Prostate gland (tissue), 2 donors: ENCODE data around the gene UXS1. TPM values are rescaled to one million over a fixed set of nuclear protein-coding genes. Genes with fewer than 3 reads are reported as not detected.

ENCODE experiments used
- DNase-seq: peaks from one replicate; pipeline ENCODE4 v3.0.0-alpha.2; 2019; ENCODE audit warnings: low spot score
- H3K27ac ChIP-seq, 2 donors: fragments of 200-600 bp; sonication (generic); 2 replicates each; pipeline ENCODE4 v1.5.1; 2017 to 2019
- H3K27me3 ChIP-seq: fragments of 200-600 bp; sonication (generic); replicated peaks from 2 replicates; pipeline ENCODE4 v1.5.1; 2019; ENCODE audit not compliant: insufficient read depth
- H3K36me3 ChIP-seq, 2 donors: fragments of 200-600 bp; sonication (generic); 1 replicate in 1 of 2; 2 replicates in 1 of 2; pipeline versions ENCODE4 v1.5.1 to v1.8.1; 2017 to 2019
- H3K4me1 ChIP-seq: fragments of 200-600 bp; sonication (generic); replicated peaks from 2 replicates; pipeline ENCODE4 v1.5.1; 2019
- H3K4me3 ChIP-seq, 2 donors: fragments of 200-600 bp; sonication (generic); 2 replicates each; pipeline ENCODE4 v1.5.1; 2017 to 2019
- H3K9me3 ChIP-seq: fragments of 200-600 bp; sonication (generic); 2 replicates; pipeline ENCODE4 v1.5.1; 2017
- POLR2A ChIP-seq: fragments of 450-650 bp; IDR thresholded peaks from one replicate; pipeline ENCODE4 v1.6.1; 2016; ENCODE audit warnings: antibody characterized with exemption, mild to moderate bottlenecking
- POLR2AphosphoS5 ChIP-seq: sonication (generic); formaldehyde crosslinking; IDR thresholded peaks from one replicate; pipeline ENCODE4 v1.6.1; 2017; ENCODE audit warnings: antibody characterized with exemption
- WGBS: methylation state at CpG from one replicate; pipeline ENCODE4 v1.1.5; 2018; 5-methylcytosine and 5-hydroxymethylcytosine counted together
- intact Hi-C: fragments of 100-400 bp; cut with DNase I; formaldehyde crosslinking; loops from one replicate; pipeline ENCODE4 v1.14.2; 2022
- total RNA-seq, 2 donors: library from RNA; depleted of rRNA; stranded (reverse); fragments of >200 nt; gene quantifications; one replicate each; pipeline ENCODE4 v1.1.0, GENCODE V29; 2016
- TF ChIP-seq, protein P1 (sequence below), 4 experiments: fragments of 200-600 bp in 2 of 4; fragments of 450-650 bp in 2 of 4; sonication (generic) in 2 of 4; IDR thresholded peaks; 1 replicate in 3 of 4; 2 replicates in 1 of 4; pipeline ENCODE4 v1.5.1; 2016 to 2019; ENCODE audit warnings: antibody characterized with exemption in 4 of 4, mild to moderate bottlenecking in 2 of 4, moderate library complexity in 2 of 4

The UXS1 gene
- total RNA-seq, 2 donors from 2014 or later = 30.7 to 54.8 TPM

DNA sequence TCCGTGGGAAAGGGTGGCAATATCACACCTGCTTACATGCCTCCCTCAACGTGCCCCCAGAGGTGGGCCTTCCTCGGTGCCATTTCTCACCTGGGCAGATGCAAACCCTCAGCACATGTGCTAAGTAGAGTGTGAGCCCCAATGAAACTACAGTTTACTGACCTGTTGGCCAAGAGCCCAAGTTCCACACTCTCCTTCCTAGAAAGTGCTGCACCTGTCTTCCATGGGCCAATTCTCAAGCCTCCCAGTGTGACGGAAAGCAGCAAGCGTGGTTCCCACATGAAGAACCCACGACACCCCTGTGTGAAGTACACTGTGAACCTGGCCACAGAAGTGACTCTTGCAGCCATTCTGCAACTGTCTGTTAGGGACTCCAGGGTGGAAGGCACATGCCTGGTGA lies 73.7 kb downstream of the UXS1 start:
- no peak overlapping the region for H3K27ac ChIP-seq
- no peaks in the 10 kb centered on the region for H3K4me1 ChIP-seq
- H3K27me3 ChIP-seq = no peaks in the 10 kb centered on the region
- H3K9me3 ChIP-seq = no peaks in the 10 kb centered on the region
- intact Hi-C loops = no loop called here
- no peak for TF ChIP-seq POLR2AphosphoS5
- TF ChIP-seq POLR2A = no peak
- TF ChIP-seq, protein P1, sequence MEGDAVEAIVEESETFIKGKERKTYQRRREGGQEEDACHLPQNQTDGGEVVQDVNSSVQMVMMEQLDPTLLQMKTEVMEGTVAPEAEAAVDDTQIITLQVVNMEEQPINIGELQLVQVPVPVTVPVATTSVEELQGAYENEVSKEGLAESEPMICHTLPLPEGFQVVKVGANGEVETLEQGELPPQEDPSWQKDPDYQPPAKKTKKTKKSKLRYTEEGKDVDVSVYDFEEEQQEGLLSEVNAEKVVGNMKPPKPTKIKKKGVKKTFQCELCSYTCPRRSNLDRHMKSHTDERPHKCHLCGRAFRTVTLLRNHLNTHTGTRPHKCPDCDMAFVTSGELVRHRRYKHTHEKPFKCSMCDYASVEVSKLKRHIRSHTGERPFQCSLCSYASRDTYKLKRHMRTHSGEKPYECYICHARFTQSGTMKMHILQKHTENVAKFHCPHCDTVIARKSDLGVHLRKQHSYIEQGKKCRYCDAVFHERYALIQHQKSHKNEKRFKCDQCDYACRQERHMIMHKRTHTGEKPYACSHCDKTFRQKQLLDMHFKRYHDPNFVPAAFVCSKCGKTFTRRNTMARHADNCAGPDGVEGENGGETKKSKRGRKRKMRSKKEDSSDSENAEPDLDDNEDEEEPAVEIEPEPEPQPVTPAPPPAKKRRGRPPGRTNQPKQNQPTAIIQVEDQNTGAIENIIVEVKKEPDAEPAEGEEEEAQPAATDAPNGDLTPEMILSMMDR (IDR thresholded peaks at IDR 0.05) = no peak
- DNase-seq = no peak
- peaks cover 0 to 5% of the 10 kb centered on the region in 2 donors for H3K36me3 ChIP-seq
- WGBS = 84% methylated on average over 6 of the region's 6 CpGs
- H3K4me3 ChIP-seq = no peak overlapping the region

DNA sequence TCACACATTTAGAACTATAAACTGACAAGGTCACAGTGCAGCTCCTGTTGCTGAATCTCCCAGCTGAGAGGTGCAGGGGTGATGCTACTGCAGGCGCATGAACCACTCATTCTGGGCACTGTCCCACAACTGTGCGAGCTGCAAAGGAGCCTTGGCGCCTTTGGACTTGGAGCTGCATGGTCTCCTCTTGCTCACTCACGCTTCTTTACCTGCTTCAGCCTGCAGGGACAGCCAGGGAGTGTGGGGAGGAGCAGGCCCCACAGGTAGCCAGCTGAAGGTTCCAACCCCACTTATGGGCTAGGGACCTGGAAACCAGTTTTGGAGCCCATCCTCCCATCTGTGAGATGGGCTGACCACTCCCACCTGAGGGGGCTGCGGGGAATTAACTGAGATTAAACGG lies 75.0 kb downstream of the UXS1 start:
- Histone ChIP-seq H3K27me3 (no peaks in the 10 kb centered on the region), H3K4me1 (no peaks in the 10 kb centered on the region), H3K36me3 (peaks cover 0 to 5% of the 10 kb centered on the region in 2 donors), H3K27ac (no peak overlapping the region), H3K9me3 (no peaks in the 10 kb centered on the region), H3K4me3 (no peak overlapping the region)
- DNase-seq = no peak
- intact Hi-C loops = no loop called here
- TF ChIP-seq, protein P1 (IDR thresholded peaks at IDR 0.05) = no peak
- TF ChIP-seq POLR2AphosphoS5 (no peak), POLR2A (no peak)
- WGBS = 85% methylated on average over 6 of the region's 6 CpGs

DNA sequence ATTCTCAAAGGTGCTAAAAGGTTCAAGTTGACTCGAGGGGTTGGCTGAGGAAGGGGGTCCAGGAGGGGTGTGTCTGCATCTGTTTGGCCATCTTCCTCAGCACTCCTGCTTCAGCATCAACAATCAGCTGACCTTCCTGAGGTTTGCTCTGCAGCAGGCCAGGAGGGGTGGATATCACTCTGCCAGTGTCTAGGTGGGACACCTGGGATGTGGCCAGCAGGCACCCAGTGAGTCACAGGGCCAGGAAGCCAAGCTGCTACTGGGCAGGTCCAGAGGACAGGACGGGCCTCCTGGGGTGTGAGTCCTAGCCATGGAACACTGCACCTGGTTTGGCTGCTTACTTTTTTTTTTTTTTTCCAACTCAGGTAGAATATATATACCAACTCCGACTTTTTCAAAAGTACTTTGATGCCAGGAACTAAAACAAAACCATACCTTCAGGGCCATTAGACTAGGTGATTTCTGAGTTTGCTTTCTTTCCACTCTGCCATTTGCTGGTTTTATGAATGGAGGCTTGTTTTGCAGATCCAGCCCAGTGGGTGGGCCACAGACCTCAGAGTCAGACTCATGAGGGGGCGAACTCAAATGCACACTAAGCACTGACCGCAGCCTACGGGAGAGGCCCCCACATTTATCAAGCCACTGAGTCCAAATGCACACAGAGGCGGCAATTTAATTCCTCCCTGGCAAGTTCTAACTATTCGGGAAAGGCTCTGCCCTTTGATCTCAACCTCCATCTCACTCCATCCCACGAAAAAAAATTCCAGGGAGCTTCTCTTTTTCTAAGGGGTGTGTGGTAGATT lies 76.0 kb downstream of the UXS1 start:
- Histone ChIP-seq H3K4me3 (no peak overlapping the region), H3K4me1 (no peaks in the 10 kb centered on the region), H3K36me3 (peaks cover 0 to 5% of the 10 kb centered on the region in 2 donors), H3K9me3 (no peaks in the 10 kb centered on the region), H3K27ac (no peak overlapping the region), H3K27me3 (no peaks in the 10 kb centered on the region)
- intact Hi-C loops = no loop called here
- TF ChIP-seq POLR2A (no peak), POLR2AphosphoS5 (no peak)
- TF ChIP-seq, protein P1 (IDR thresholded peaks at IDR 0.05) = no peak
- DNase-seq = no peak
- WGBS = 66% methylated on average over 9 of the region's 9 CpGs

DNA sequence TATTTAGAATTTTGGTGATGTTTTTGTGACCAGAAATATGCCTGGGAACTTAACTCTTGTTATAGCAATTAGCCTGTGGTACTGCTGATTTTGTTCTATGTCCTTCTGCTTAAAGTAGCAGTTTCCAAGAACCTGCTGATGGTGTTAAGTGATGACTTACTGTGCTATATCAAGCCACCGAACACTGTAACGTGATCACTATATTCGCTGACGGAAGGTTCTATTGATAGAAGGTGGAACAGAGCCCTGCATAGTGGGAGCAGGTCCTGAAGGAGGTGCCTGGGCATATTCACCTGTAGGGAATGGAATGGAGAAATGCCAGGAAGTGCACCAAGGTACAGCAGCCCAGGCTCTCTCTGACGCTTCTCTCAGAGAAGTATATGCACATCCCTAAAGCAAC lies 76.8 kb downstream of the UXS1 start:
- H3K4me3 ChIP-seq = no peak overlapping the region
- no peaks in the 10 kb centered on the region for H3K9me3 ChIP-seq
- no peak overlapping the region for H3K27ac ChIP-seq
- H3K4me1 ChIP-seq = no peaks in the 10 kb centered on the region
- intact Hi-C loops = no loop called here
- no peak for DNase-seq
- no peaks in the 10 kb centered on the region for H3K27me3 ChIP-seq
- WGBS = 83% methylated on average over 5 of the region's 5 CpGs
- TF ChIP-seq POLR2A = no peak
- no peak for TF ChIP-seq POLR2AphosphoS5
- TF ChIP-seq, protein P1 (IDR thresholded peaks at IDR 0.05) = no peak
- H3K36me3 ChIP-seq = peaks cover 0 to 5% of the 10 kb centered on the region in 2 donors

DNA sequence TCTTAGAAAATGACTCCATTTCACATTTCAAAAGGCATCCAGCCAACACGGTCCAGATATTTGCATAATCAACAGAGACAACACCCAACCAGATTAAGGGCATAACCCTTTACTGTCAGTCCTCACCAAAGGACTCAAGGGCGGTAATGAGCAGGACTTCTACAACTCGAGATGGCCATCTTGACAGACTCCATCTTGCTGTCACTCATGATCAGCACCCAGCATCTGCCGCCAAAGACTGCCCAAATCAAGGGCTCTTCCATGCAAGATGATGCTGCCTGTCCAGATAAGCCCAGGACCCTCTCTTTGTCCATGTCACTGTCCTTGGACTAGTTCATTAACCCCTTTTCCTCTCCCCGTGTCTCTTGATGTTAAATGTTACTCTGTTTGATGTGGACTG lies 77.9 kb downstream of the UXS1 start:
- no peak for TF ChIP-seq POLR2A
- no peak for TF ChIP-seq POLR2AphosphoS5
- TF ChIP-seq, protein P1 (IDR thresholded peaks at IDR 0.05) = no peak
- 76% methylated on average over 5 of the region's 5 CpGs for WGBS
- no peak overlapping the region for H3K27ac ChIP-seq
- H3K9me3 ChIP-seq = no peaks in the 10 kb centered on the region
- no peak for DNase-seq
- no peak overlapping the region for H3K4me3 ChIP-seq
- no peaks in the 10 kb centered on the region for H3K27me3 ChIP-seq
- peaks cover 0 to 5% of the 10 kb centered on the region in 2 donors for H3K36me3 ChIP-seq
- H3K4me1 ChIP-seq = no peaks in the 10 kb centered on the region
- intact Hi-C loops = no loop called here
